ENCODE data around the gene MOCS1.

MOCS1 gene

GRCh38 chr6:39923861-39924260 lies 10.4 kb downstream of the MOCS1 start:
- no peak overlapping the region for H3K4me3 ChIP-seq (ENCODE audit: low read length)
- no peak for TF ChIP-seq ZNF274 (IDR thresholded peaks at IDR 0.05; ENCODE audit: low read depth, low read length)

- no peak for TF ChIP-seq ZNF274 (IDR thresholded peaks at IDR 0.05; ENCODE audit: low read depth, low read length)
- H3K4me3 ChIP-seq (ENCODE audit: low read length) = no peak overlapping the region
Observed at GRCh38 chr6:39923394-39923793, 10.9 kb downstream of the MOCS1 start.

GRCh38 chr6:39922821-39923220 lies 11.4 kb downstream of the MOCS1 start:
- H3K4me3 ChIP-seq (ENCODE audit: low read length) = no peak overlapping the region
- no peak for TF ChIP-seq ZNF274 (IDR thresholded peaks at IDR 0.05; ENCODE audit: low read depth, low read length)

GRCh38 chr6:39920157-39920556 lies 14.1 kb downstream of the MOCS1 start:
- no peak overlapping the region for H3K4me3 ChIP-seq (ENCODE audit: low read length)
- TF ChIP-seq ZNF274 (IDR thresholded peaks at IDR 0.05; ENCODE audit: low read depth, low read length) = no peak

- H3K4me3 ChIP-seq (ENCODE audit: low read length) = no peak overlapping the region
- TF ChIP-seq ZNF274 (IDR thresholded peaks at IDR 0.05; ENCODE audit: low read depth, low read length) = no peak
Observed at GRCh38 chr6:39918831-39919230, 15.4 kb downstream of the MOCS1 start.

GRCh38 chr6:39917981-39918380 lies 16.3 kb downstream of the MOCS1 start:
- H3K4me3 ChIP-seq (ENCODE audit: low read length) = no peak overlapping the region
- TF ChIP-seq ZNF274 (IDR thresholded peaks at IDR 0.05; ENCODE audit: low read depth, low read length) = no peak

- no peak overlapping the region for H3K4me3 ChIP-seq (ENCODE audit: low read length)
- TF ChIP-seq ZNF274 (IDR thresholded peaks at IDR 0.05; ENCODE audit: low read depth, low read length) = no peak
Observed at GRCh38 chr6:39917329-39917728, 16.9 kb downstream of the MOCS1 start.

GRCh38 chr6:39915866-39916265 lies 18.4 kb downstream of the MOCS1 start:
- no peak for TF ChIP-seq ZNF274 (IDR thresholded peaks at IDR 0.05; ENCODE audit: low read depth, low read length)
- H3K4me3 ChIP-seq (ENCODE audit: low read length) = no peak overlapping the region

- no peak overlapping the region for H3K4me3 ChIP-seq (ENCODE audit: low read length)
- TF ChIP-seq ZNF274 (IDR thresholded peaks at IDR 0.05; ENCODE audit: low read depth, low read length) = no peak
Observed at GRCh38 chr6:39914239-39914638, 20.0 kb downstream of the MOCS1 start.

- no peak overlapping the region for H3K4me3 ChIP-seq (ENCODE audit: low read length)
- no peak for TF ChIP-seq ZNF274 (IDR thresholded peaks at IDR 0.05; ENCODE audit: low read depth, low read length)
Observed at GRCh38 chr6:39913391-39913916, 20.8 kb downstream of the MOCS1 start.

GRCh38 chr6:39912446-39912845 lies 21.8 kb downstream of the MOCS1 start:
- no peak for TF ChIP-seq ZNF274 (IDR thresholded peaks at IDR 0.05; ENCODE audit: low read depth, low read length)

GRCh38 chr6:39911513-39912125 lies 22.6 kb downstream of the MOCS1 start:
- no peak overlapping the region for H3K4me3 ChIP-seq (ENCODE audit: low read length)
- no peak for TF ChIP-seq ZNF274 (IDR thresholded peaks at IDR 0.05; ENCODE audit: low read depth, low read length)

More at GRCh38 chr6:39912446-39912845, 21.8 kb downstream of the MOCS1 start:
- H3K4me3 ChIP-seq (ENCODE audit: low read length) = no peak overlapping the region

GRCh38 chr6:39910744-39911143 lies 23.5 kb downstream of the MOCS1 start:
- no peak overlapping the region for H3K4me3 ChIP-seq (ENCODE audit: low read length)
- no peak for TF ChIP-seq ZNF274 (IDR thresholded peaks at IDR 0.05; ENCODE audit: low read depth, low read length)

GRCh38 chr6:39910164-39910563 lies 24.1 kb downstream of the MOCS1 start:
- TF ChIP-seq ZNF274 (IDR thresholded peaks at IDR 0.05; ENCODE audit: low read depth, low read length) = no peak
- no peak overlapping the region for H3K4me3 ChIP-seq (ENCODE audit: low read length)

GRCh38 chr6:39909701-39910100 lies 24.6 kb downstream of the MOCS1 start:
- TF ChIP-seq ZNF274 (IDR thresholded peaks at IDR 0.05; ENCODE audit: low read depth, low read length) = no peak
- no peak overlapping the region for H3K4me3 ChIP-seq (ENCODE audit: low read length)
